NCI-H2196 (cell line): ENCODE data around the gene BHLHE40.

ENCODE experiments used
- DNase-seq: peaks from one replicate; lab custom pipeline; 2025; ENCODE audit not compliant: unreplicated experiment; lab: John Stamatoyannopoulos, UW

The BHLHE40 gene

GRCh38 chr3:4997946-4998345, 18.7 kb downstream of the BHLHE40 start:
- no peak for DNase-seq

- DNase-seq: peak; percentile 18
Measured at GRCh38 chr3:4999531-5000184, 20.4 kb downstream of the BHLHE40 start.

GRCh38 chr3:5001135-5001534, 21.9 kb downstream of the BHLHE40 start:
- DNase-seq: no peak

- no peak for DNase-seq
Measured at GRCh38 chr3:5001805-5002173, 22.6 kb downstream of the BHLHE40 start.

- DNase-seq: no peak
Measured at GRCh38 chr3:5002174-5002870, 23.1 kb downstream of the BHLHE40 start.

- no peak for DNase-seq
Measured at GRCh38 chr3:5002871-5003247, 23.6 kb downstream of the BHLHE40 start.

- no peak for DNase-seq
Measured at GRCh38 chr3:5004319-5005152, 25.3 kb downstream of the BHLHE40 start.

GRCh38 chr3:5005367-5005766, 26.1 kb downstream of the BHLHE40 start:
- DNase-seq: no peak

GRCh38 chr3:5006755-5007202, 27.5 kb downstream of the BHLHE40 start:
- DNase-seq: no peak

GRCh38 chr3:5007873-5008272, 28.6 kb downstream of the BHLHE40 start:
- DNase-seq: no peak

- no peak for DNase-seq
Measured at GRCh38 chr3:5009506-5010109, 30.4 kb downstream of the BHLHE40 start.

- DNase-seq: no peak
Measured at GRCh38 chr3:5010140-5010539, 30.9 kb downstream of the BHLHE40 start.

- no peak for DNase-seq
Measured at GRCh38 chr3:5010706-5011554, 31.7 kb downstream of the BHLHE40 start.

- no peak for DNase-seq
Measured at GRCh38 chr3:5011555-5012256, 32.5 kb downstream of the BHLHE40 start.

GRCh38 chr3:5012367-5012766, 33.1 kb downstream of the BHLHE40 start:
- DNase-seq: no peak

GRCh38 chr3:5013021-5013906, 34.0 kb downstream of the BHLHE40 start:
- no peak for DNase-seq

GRCh38 chr3:5014391-5014790, 35.2 kb downstream of the BHLHE40 start:
- DNase-seq: no peak

GRCh38 chr3:5015056-5015455, 35.8 kb downstream of the BHLHE40 start:
- no peak for DNase-seq
